ENCODE measurements around the gene TIMP2. TPM values are rescaled to one million over a fixed set of nuclear protein-coding genes. Genes with fewer than 3 reads are reported as not detected.

TIMP2 gene
- total RNA-seq, 1 experiment from 2014 or later, result 64.8 TPM

GRCh38 chr17:78862073-78863023 lies 62.8 kb downstream of the TIMP2 start:
- peak overlapping the region; percentile 71 for H3K27ac ChIP-seq (ENCODE audit: low read depth, low read length)
- TF ChIP-seq ZNF274 (IDR thresholded peaks at IDR 0.05; ENCODE audit: low read depth, low read length), result no peak
- peak; percentile 93 for TF ChIP-seq JUND (IDR thresholded peaks at IDR 0.05)
- peak; percentile 82; the same call in 1 of the 2 replicates for TF ChIP-seq CBX3 (IDR thresholded peaks at IDR 0.05; ENCODE audit: low read depth)
- TF ChIP-seq ELF1 (IDR thresholded peaks at IDR 0.05; ENCODE audit: borderline replicate concordance, low read depth), result no peak; the same call in 1 of the 2 replicates
- no peak for TF ChIP-seq EZH2phosphoT487 (IDR thresholded peaks at IDR 0.05; ENCODE audit: borderline replicate concordance)
- no peak for TF ChIP-seq ZBTB33 (IDR thresholded peaks at IDR 0.05; ENCODE audit: extremely low read depth, insufficient replicate concordance, low read length)
- no peak; the same call in 1 of the 2 replicates for TF ChIP-seq CEBPB (IDR thresholded peaks at IDR 0.05; ENCODE audit: low read depth)
- TF ChIP-seq ATF3 (IDR thresholded peaks at IDR 0.05), result no peak
- no peak for TF ChIP-seq TCF7L2 (IDR thresholded peaks at IDR 0.05; ENCODE audit: borderline replicate concordance, extremely low read depth, insufficient read depth, insufficient read length)
- peak; percentile 88 for TF ChIP-seq SIN3A (IDR thresholded peaks at IDR 0.05; ENCODE audit: low read depth)
- TF ChIP-seq YY1 (IDR thresholded peaks at IDR 0.05; ENCODE audit: extremely low read depth, insufficient replicate concordance, low read depth, low read length), result peak; percentile 84
- peak; percentile 25 for TF ChIP-seq POLR2A (IDR thresholded peaks at IDR 0.05; ENCODE audit: borderline replicate concordance, extremely low read depth, insufficient read depth, insufficient read length)
- no peak for TF ChIP-seq EGR1 (IDR thresholded peaks at IDR 0.05; ENCODE audit: low read depth)
- TF ChIP-seq RAD21 (IDR thresholded peaks at IDR 0.05; ENCODE audit: low read depth), result no peak
- peak; percentile 76 for TF ChIP-seq POLR2AphosphoS5 (IDR thresholded peaks at IDR 0.05; ENCODE audit: low read depth, low read length)
- no peak for TF ChIP-seq EZH2 (IDR thresholded peaks at IDR 0.05)
- no peak for TF ChIP-seq REST (IDR thresholded peaks at IDR 0.05; ENCODE audit: low read depth)
- peak; percentile 80 for TF ChIP-seq SP1 (IDR thresholded peaks at IDR 0.05; ENCODE audit: low read depth)

More at GRCh38 chr17:78862073-78863023, 62.8 kb downstream of the TIMP2 start:
- Histone ChIP-seq H3K36me3 (ENCODE audit: control insufficient read depth in 1 of 2, insufficient read depth in 2 of 2, low read length in 2 of 2) (no peaks in the 10 kb centered on the region), H3K4me2 (ENCODE audit: low read length) (peak overlapping the region; percentile 71), H3K4me3 (replicated peaks in 1 of 2; ENCODE audit: low read depth in 1 of 2, low read length in 2 of 2) (peak overlapping the region in 1 of 2 experiments; percentile 37; a peak in 2 of 4 replicates), H4K20me1 (ENCODE audit: insufficient read depth) (no peaks in the 10 kb centered on the region), H2AFZ (ENCODE audit: low read depth, low read length, poor library complexity, severe bottlenecking) (peak overlapping the region; percentile 24), H3K9ac (ENCODE audit: low read length) (peak overlapping the region; percentile 64), H3K4me1 (ENCODE audit: control insufficient read depth in 1 of 2, insufficient read depth in 2 of 2, low read length in 2 of 2) (peaks cover 20 to 32% of the 10 kb centered on the region in 2 experiments), H3K9me3 (ENCODE audit: control insufficient read depth in 1 of 2, insufficient read depth in 1 of 2, low read depth in 1 of 2, low read length in 2 of 2) (no peaks in the 10 kb centered on the region), H3K79me2 (ENCODE audit: insufficient read depth, low read length) (no peaks in the 10 kb centered on the region; the same call in 1 of the 2 replicates), H3K27me3 (ENCODE audit: insufficient read depth, low read length) (no peaks in the 10 kb centered on the region), H3K9me2 (ENCODE audit: insufficient read depth) (no peaks in the 10 kb centered on the region)
- RAD21 ChIA-PET (ENCODE audit: low non-redundant PET in 1 of 2, low total read pairs in 2 of 2, uncharacterized antibody in 2 of 2, unreplicated experiment in 2 of 2), result no interaction called here
- intact Hi-C loops (cut with micrococcal nuclease), result no loop called here
- POLR2A ChIA-PET, result interaction anchor here (0.9 to 1.3 kb wide), 5 partner anchors 8 to 117 kb away, joined by 3 to 4 read pairs (median 3); partner anchors contain the start of gene LGALS3BP
- ATAC-seq, result peak; percentile 91
- DNase-seq (ENCODE audit: low read depth, low spot score), result peak; percentile 92
- BruUV-seq (replicated peaks), result TSS peak; percentile 92
- CTCF ChIA-PET, result interaction anchor here (1.3 to 2.9 kb wide), 3 partner anchors 21 to 112 kb away, joined by 3 to 11 read pairs (median 3); no protein-coding TSS in a partner anchor

Data from HCT116 (cell line).